HPDE6-E6E7 (cell line): ENCODE measurements around the gene CSF3R.
"Not testable (repeated sequence)": the region's sequence is repeated elsewhere in the genome, so short reads cannot be mapped to it uniquely, and the experiment has no call there.

Source experiments
- DNase-seq: peaks from one replicate; pipeline ENCODE4 v3.0.0; 2011; ENCODE audit warnings: missing footprints; ENCODE audit errors: extremely low spot score

Gene CSF3R

GRCh38 chr1:36513676-36514473, 31.2 kb upstream of the CSF3R start:
- no peak for DNase-seq

GRCh38 chr1:36512842-36513241, 30.1 kb upstream of the CSF3R start:
- DNase-seq, result peak; percentile 37

DNA sequence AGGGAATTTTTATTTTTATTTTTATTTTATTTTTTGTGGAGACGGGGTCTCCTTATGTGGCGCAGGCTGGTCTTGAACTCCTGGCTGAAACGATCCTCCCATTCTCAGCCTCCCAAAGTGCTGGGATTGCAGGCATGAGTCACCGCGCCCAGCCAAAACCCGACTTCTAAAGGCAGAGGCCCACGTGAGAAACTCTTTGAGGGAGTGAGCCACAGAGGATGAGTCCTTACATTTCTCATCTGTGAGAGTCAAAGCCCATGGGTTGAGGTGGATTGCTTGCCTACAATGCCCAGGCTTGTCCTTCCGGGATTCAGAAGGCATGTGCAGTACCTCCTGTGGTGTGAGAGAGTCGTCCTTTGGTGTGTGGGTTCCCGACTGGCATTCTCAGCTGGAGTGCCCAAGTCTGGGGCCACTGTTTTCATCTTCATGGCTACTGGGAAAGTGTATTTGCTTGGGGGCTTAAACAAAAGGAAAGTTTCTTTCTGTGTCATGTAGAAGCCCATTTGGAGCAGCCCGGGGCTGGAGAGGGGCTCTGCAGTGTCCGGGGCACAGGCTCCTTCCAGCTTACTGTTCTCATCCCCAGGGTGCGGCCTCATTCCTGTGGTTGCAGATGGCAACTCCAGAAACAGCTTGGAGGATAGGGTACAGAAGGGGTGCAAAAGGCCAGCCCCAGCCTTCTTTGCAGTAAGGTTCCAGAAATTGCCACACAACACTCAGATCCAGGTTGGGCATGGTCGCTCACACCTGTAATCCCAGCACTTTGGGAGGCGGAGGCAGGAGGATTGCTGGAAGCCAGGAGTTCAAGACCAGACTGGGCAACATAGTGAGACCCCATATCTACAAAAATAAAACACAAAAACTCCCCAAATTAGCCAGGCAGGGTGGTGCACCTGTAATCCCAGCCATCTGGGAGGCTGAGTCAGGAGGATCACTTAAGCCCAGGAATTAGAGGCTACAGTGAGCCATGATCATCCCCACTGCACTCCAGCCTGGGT, 29.4 kb upstream of the CSF3R start:
- peak; percentile 88 for DNase-seq

- not testable (repeated sequence) for DNase-seq
These were observed 28.5 kb upstream of the CSF3R start for GRCh38 chr1:36511220-36511619.

DNA sequence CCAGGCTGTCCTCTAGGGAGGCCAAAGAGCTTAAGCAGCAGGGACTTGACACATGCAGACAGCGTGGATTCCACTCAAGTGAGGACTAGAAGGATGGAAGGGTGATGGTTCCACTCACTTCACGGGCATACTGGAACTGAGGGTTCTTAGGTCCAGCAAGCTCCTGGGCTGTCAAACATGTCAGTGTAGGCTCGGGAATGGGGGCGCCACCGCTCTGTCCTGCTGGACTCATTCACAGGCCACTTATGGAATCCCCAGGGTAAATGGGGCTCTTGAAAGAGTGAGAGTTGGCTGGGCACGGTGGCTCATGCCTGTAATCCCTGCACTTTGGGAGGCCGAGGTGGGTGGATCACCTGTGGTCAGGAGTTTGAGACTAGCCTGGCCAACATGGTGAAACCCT, 27.7 kb upstream of the CSF3R start:
- no peak for DNase-seq

GRCh38 chr1:36508257-36508656, 25.5 kb upstream of the CSF3R start:
- no peak for DNase-seq

GRCh38 chr1:36506276-36506920, 23.7 kb upstream of the CSF3R start:
- DNase-seq, result no peak

- DNase-seq, result no peak
These were observed 21.0 kb upstream of the CSF3R start for GRCh38 chr1:36503733-36504132.

GRCh38 chr1:36503159-36503558, 20.4 kb upstream of the CSF3R start:
- DNase-seq, result no peak

- no peak for DNase-seq
These were observed 19.9 kb upstream of the CSF3R start for GRCh38 chr1:36502616-36503015.

DNA sequence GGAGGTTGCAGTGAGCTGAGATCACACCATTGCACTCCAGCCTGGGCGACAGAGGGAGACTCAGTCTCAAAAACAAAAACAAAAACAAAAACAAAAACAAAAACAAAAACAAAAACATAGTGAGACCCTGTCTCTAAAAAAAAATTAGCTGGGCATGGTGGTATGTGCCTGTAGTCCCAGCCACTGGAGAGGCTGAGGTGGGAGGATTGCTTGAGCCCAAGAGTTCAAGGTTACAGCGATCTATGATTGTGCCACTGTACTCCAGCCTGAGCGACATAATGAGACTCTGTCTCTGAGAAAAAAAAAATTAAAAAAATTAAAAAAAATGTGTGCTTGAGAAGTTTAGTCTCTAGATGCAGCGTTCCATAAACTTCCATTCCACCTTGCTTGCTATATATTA, 19.2 kb upstream of the CSF3R start:
- DNase-seq, result not testable (repeated sequence)

DNA sequence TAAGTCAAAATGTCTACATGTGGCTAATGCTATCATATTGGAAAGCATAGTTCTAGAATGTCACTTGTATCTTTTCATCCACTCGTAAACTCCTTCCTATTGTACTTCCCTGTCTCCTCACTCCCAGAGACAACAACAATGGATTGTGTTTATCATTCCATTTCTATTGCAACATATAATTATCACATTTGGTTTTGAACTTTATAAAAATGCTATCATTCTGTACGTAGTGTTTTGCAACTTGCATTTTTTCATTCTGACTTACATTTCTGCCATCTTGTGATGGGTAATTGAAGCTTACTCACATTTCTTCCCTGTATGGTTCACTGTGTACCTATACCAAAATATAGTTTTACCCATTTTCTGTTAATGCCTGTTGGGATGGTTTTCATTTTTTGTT, 14.5 kb upstream of the CSF3R start:
- DNase-seq, result no peak

- no peak for DNase-seq
These were observed 12.3 kb upstream of the CSF3R start for GRCh38 chr1:36494971-36495370.

DNA sequence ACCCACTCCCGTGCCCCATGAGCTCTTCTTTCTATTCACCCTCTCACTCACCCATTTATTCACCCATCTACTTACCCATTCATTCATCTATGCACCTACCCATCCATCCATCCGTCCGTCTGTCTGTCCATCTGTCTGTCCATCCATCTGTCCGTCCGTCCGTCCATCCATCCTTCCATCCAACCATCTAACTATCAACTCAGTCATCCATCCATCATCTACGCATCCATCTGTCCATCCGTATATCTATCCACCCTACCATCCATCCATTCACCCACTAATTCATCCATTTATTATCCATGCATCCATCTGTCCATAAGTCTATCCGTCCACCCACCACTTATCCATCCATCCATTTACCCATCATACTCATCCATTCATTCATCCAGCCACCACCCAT, 10.8 kb upstream of the CSF3R start:
- DNase-seq, result no peak

DNA sequence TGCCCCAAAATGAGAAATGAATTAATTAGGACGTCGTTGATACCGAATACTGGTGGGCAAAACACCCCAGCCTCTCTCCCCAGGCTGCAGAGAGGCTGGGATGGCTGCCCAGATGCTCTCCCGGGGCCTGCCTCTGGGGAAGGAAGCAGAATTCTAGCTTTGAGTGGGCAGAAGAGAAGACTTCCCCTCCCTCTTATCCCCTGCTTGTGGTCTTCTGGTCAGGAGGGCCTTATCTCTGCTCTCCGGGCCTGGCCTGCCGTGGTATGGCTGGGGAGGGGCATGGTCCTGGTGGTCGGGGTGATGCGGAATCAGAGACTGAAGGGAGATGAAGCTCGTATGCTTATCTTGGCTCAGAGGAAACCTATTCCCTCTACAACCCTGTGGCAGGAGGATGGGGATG, 9.8 kb upstream of the CSF3R start:
- DNase-seq, result no peak

GRCh38 chr1:36489258-36490051, 6.7 kb upstream of the CSF3R start:
- DNase-seq, result not testable (repeated sequence)

DNA sequence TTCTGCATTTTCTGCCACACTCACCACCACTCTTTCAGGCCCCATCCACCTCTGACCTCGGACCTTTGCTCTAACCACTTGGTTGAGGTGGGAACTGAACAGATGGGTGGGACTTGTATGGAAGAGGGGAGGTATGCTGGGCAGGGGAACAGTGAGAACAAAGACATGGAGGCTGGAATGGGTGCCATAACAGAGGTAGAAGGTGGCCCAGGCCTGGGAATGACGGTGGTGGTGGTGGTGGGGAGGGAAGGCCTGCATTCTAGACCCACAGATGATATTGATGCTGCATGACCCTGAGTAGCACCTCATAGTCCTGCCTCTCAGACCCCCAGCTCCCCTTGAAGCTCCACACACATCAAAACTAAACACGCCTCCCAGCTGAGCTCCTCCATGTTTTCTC, 5.2 kb upstream of the CSF3R start:
- DNase-seq, result no peak

DNA sequence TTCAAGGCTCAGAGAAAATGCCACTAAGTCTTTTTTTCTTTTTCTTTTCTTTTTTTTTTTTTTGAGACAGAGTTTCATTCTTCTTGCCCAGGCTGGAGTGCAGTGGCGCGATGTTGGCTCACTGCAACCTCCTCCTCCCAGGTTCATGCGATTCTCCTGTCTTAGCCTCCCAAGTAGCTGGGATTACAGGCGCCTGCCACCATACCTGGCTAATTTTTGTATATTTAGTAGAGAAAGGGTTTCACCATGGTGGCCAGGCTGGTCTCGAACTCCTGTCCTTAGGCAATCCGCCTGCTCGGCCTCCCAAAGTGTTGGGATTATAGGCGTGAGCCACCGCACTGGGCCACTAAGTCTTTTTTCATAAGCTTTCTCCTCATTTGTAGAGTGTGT, 4.6 kb upstream of the CSF3R start:
- not testable (repeated sequence) for DNase-seq

- no peak for DNase-seq
These were observed 4.0 kb upstream of the CSF3R start for GRCh38 chr1:36486439-36487335.

GRCh38 chr1:36486093-36486438, 3.4 kb upstream of the CSF3R start:
- no peak for DNase-seq
